Erythroblast (primary cell): ENCODE measurements around the gene BICC1.

Experiments used
- GATA1 ChIP-seq: IDR thresholded peaks from 2 replicates; pipeline ENCODE4 v1.6.1; 2011; ENCODE audit warnings: low read depth, mild to moderate bottlenecking, control low read depth, low read length, moderate library complexity
- POLR2A ChIP-seq: IDR thresholded peaks from 2 replicates; pipeline ENCODE4 v1.6.1; 2011; ENCODE audit warnings: mild to moderate bottlenecking, low read length

GRCh38 chr10:58535311-58535710 lies 22.6 kb downstream of the BICC1 start:
- no peak for TF ChIP-seq POLR2A
- TF ChIP-seq GATA1, result no peak
